Loucy (cell line): Measurements from ENCODE around the gene CCDC148.

Experiments
- EZH2phosphoT487 ChIP-seq: fragments of 200-600 bp; IDR thresholded peaks from 2 replicates; pipeline ENCODE4 v1.6.1; 2018; ENCODE audit warnings: antibody characterized with exemption, mild to moderate bottlenecking, moderate library complexity, borderline replicate concordance
- TF ChIP-seq, protein P1 (sequence below): fragments of 200-600 bp; sonication (generic); conservative IDR thresholded peaks from 2 replicates; pipeline ENCODE4 v1.5.1; 2014; ENCODE audit warnings: mild to moderate bottlenecking, antibody characterized with exemption, low read length

DNA sequence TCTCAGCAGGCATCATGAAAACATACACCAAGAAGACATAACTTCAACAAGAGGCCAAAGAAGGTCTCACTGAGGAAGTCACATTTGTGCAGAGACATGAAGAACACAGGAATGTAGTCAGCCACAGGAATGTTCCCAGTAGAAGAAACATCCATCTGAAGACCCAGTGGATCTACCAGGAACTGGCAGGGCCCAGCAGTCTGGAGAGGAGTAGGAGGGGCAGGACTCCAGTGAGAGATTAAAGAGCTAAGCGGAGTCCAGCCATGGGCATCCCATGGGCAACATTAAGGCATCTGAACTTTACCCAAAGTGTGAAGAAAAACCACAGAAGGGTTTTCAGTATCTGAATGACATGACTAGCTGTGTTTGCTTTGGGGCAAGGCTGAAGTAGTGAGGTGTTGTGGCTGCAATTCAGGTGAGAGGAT, 251.8 kb downstream of the CCDC148 start:
- TF ChIP-seq, protein P1, sequence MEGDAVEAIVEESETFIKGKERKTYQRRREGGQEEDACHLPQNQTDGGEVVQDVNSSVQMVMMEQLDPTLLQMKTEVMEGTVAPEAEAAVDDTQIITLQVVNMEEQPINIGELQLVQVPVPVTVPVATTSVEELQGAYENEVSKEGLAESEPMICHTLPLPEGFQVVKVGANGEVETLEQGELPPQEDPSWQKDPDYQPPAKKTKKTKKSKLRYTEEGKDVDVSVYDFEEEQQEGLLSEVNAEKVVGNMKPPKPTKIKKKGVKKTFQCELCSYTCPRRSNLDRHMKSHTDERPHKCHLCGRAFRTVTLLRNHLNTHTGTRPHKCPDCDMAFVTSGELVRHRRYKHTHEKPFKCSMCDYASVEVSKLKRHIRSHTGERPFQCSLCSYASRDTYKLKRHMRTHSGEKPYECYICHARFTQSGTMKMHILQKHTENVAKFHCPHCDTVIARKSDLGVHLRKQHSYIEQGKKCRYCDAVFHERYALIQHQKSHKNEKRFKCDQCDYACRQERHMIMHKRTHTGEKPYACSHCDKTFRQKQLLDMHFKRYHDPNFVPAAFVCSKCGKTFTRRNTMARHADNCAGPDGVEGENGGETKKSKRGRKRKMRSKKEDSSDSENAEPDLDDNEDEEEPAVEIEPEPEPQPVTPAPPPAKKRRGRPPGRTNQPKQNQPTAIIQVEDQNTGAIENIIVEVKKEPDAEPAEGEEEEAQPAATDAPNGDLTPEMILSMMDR, result no peak
- no peak for TF ChIP-seq EZH2phosphoT487
